GM08714 (cell line): ENCODE measurements around the gene RUNX1.

ENCODE experiments used
- H3K4me3 ChIP-seq: fragments of 200-500 bp; sonication (Bioruptor generic); 2 replicates; pipeline ENCODE4 v1.5.1; 2014; ENCODE audit warnings: mild to moderate bottlenecking, low read length, inconsistent platforms
- ZNF274 ChIP-seq: IDR thresholded peaks from 2 replicates; pipeline ENCODE4 v1.6.1; 2012; ENCODE audit warnings: mild to moderate bottlenecking, low read depth, low read length

RUNX1 gene

DNA sequence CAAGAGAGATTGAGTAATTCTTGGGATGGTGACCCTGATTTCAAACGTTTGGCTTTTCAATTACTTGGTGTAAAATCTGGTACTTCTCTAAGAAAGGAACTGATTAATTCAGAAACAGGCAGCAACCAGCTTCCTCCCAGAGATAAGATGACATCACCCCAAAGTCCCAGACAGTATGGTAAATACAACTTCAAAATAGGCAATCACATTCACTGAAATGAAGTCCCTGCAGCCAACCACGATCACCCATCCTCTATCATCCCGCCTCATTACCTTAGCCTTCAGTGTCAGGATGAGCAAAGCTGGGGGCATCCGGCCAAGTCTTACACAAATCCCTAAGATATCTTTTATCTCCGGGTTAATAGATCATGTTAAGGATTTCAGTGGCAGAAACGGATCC, 26.4 kb upstream of the RUNX1 start:
- H3K4me3 ChIP-seq, result no peak overlapping the region
- TF ChIP-seq ZNF274, result no peak

DNA sequence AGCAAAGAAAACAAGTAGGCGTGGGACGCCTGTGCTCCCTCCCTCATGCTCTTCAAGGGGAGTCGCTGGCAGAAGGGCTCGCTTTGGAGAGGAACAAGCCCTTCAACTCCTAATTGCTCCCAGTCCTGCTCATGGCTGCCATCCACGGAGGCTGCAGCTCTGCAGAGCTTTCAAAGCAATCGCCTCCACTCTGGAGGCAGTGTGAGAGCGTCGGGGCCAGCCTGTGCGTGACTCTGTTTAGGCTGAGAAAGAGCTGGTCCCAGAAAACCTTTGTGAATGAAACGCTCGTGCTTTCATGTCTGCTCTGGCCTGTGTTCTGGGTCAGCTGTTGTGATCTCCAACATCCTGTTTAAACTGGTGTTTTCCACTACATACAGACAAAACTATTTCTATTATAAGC, 23.9 kb upstream of the RUNX1 start:
- H3K4me3 ChIP-seq, result no peak overlapping the region
- no peak for TF ChIP-seq ZNF274

DNA sequence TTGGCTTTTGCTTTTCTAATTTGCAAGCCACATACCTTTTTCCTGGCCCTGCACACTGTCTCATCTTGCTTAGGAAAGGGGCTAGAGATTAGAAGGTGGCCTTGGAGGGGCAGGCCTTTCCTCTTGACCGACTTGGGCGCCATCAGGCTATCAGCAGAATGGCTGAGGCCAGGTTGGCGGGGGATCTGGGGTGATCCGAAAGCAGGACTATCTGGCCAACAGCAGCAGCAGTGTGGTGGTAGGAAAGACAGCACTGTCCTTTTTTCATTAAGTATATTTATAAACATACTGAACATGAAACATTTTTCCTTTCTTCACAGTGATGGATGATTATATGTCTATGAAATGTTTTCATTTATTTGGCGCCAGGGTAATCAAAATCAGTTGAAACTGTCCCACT, 23.5 kb upstream of the RUNX1 start:
- TF ChIP-seq ZNF274, result no peak
- no peak overlapping the region for H3K4me3 ChIP-seq

DNA sequence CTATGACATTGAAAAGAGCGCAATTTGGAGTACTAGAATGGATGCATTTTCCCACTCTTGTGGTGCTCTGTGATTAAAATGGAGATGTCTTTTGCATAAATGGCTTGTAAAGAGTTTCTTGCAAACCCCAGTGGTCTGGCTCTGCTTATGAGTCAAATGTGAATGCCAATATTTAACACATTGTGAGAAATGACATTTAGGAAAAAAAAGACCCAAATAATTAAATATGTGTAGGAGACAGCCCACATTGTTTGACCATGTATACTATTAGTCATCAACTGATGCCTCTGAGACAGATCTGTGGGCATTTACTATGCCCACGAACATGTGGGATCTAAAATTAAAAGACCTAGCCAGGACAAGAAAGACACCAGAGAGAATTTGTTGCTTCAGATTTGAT, 22.2 kb upstream of the RUNX1 start:
- no peak for TF ChIP-seq ZNF274
- H3K4me3 ChIP-seq, result no peak overlapping the region

DNA sequence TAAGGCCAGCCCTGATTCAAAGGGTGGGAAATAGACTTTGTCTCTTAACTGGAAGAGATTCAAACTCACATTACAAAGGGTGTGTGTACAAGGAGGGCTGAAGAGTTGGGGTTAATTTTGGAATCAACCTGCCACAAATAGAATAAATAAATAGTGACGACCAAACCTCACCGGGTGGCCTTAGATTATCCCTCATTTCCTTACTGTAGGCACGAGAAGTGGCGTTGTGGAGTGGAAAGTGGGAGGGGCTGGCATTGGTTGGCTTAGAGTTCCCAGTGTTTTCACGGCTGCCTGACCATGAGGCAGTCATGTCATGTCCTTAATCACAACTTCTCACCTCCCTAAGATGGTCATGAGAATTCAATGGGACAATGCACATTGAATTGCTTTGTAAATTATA, 21.3 kb upstream of the RUNX1 start:
- H3K4me3 ChIP-seq, result no peak overlapping the region
- TF ChIP-seq ZNF274, result no peak

DNA sequence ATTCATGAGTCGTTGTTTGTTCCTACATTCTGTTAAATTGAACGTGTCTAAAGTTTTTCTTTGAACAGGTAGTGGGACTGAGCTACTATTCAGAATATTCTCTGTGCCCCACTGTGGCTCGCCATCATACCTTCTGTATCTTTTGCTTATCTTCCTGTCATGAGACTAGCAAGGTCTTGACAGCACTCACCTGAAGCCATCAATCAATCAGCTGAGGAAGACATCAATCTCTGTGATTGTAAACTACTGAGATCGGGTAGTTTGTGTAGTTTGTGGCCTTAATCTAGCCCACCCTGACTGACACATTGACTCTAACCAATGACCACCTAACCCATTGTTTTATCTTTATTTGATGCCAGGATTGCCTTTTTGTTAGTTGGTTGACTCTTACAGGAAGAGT, 17.7 kb upstream of the RUNX1 start:
- H3K4me3 ChIP-seq, result no peak overlapping the region
- TF ChIP-seq ZNF274, result no peak

DNA sequence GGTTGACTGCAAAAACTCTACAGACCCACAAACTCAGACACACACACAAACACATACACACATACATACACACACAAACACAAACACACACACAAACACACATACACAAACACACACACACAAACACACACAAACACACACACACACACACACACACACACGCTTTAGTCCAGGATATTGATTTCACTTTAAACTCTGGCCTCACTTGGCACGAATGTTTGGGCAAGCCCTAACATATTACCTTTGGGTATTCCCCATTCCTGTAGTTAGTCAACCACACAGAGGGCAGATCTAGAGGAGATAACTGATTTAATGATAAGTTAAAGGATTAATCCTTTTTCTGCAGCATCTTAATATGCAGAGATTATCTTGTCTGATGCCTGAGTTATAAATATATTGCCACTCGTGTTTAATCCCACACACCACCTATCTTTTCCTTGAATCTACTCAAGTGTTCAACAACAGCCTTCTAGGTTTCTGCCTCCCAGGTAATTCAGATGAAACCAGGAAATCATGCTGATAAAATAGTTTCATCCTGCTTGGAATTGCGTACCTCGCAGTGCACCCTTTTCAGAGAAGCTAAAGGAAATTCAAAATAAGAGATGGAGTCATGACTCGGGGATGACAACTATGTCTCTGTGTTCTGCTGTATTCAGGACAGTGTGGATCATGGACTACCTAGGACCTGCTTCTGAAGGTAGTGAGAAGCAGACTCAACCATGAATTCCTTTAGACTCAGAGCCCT, 14.5 kb upstream of the RUNX1 start:
- TF ChIP-seq ZNF274, result no peak
- H3K4me3 ChIP-seq, result no peak overlapping the region

DNA sequence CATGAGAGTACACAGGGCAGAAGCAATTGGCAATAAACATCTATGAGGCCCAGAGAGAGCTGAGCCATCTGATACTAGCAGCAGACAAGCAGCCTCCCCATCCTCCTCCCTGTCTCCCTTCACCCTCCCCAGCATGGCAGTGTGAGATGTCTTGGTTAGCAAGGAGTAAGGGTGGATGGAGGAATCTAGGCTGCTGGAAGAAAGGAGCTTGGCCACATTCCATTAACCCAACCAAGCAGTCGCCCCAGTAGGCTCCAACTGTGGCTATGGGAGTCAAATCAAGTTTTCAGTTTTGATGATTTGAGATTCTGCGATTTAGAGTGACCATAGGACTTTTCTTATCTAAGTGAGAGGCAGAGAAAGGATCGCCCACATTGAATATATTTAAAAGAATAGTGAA, 12.9 kb upstream of the RUNX1 start:
- no peak overlapping the region for H3K4me3 ChIP-seq
- TF ChIP-seq ZNF274, result no peak

DNA sequence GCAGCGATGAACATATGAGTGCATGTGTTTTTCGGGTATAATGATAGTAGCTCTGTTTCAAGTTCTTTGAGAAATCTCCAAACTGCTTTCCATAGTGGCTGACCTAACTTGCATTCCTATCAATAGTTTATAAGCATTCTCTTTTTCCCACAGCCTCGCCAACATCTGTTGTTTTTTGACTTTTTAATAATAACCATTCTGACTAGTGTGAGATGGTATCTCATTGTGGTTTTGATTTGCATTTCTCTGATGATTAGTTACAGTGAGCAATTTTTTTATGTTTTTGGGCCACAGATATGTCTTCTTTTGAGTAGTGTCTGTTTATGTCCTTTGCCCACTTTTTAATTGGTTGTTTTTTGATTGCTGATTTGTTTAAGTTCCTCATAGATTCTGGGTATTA, 10.6 kb upstream of the RUNX1 start:
- no peak overlapping the region for H3K4me3 ChIP-seq
- no peak for TF ChIP-seq ZNF274

DNA sequence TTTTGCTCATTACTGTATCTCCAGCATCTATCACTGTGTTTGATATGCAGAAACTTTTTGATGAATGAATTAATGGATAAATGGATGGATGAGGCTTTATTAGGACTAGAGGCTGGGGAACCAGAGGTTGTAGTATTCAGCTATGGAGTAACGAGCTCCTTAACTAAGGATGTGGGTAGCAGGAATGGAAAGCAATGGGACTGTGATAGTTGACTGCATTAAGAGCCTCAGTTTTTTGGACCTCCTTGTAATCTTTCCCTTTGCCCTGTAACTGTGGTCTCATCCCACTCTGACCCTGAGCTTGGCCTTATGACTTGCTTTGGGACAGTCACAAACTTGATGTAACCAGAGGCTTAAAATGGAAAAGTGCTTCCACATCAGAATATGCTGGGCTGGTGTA, 9.0 kb upstream of the RUNX1 start:
- no peak for TF ChIP-seq ZNF274
- H3K4me3 ChIP-seq, result no peak overlapping the region

DNA sequence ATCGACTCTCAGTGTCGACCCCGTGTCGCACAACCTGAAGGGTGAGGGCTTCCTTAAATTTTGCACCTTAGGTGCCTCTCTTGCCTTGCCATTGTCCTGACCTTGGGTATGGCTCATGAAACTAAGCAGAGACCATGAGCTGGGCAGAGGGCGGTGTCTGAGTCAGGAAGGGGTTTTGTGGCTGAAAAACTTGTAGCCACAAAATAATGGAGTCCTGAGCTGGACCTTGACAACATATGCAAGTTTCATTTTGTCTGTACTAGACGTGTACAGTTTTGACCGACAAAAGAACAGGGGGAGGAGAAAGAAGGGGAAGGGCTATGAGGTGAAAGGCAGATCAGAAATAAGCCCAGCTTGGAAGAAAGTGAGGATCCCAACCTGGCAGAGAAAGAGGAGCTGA, 8.3 kb upstream of the RUNX1 start:
- TF ChIP-seq ZNF274, result no peak
- H3K4me3 ChIP-seq, result no peak overlapping the region

DNA sequence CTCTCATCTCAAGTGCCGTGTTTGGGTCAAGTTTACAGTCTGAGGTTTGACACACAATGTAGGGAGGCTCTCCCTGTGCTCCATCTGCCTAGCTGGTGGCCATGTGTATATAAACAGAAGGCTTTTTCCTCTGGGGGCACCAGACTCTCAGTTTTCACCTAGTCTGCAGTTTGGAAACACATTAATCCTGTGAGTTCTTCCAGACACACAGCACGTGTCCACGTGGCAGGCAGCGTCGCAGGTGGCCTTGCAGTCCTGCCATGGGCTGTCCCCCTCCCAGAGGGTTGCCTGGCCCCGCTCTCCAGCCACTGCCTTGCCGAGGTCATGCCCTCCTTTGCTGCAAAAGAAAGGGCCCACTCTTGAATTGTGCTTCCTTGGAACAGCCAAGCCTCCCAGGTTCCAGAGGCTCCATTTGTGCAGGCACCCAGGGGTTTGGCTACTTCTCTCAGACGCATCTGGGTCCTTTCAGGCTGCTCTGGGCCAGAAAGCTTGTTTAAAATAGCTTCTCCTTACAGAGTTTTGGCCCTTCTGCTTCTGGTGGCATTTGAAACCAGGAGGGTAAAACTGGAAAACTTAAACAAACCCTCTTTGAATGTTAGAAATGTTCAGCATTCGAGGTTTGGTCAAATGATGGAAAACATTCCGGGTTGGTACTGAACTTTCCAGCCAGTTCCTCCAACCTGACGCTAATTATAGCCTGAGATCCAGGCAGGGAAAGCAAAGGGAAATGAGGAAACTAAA, 4.4 kb upstream of the RUNX1 start:
- H3K4me3 ChIP-seq, result no peak overlapping the region
- TF ChIP-seq ZNF274, result no peak

DNA sequence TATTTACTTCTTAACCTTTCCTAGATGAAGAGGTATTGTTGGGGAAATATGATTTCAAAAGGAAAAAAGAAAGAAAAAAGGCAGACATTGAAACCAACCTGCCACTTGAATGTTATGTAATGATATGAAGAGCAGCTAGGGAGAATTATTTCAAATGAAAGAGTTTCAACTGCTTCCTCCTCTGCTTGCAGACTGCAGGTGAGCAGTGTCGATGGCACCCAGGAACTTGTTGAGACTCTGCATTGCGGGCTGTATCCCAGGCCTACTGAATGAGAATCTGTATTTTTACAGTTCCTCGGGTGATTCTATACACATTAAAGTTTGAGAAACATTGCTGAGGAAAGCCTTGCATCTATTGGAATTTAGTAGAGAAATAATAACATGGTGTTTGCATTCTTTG, 3.7 kb upstream of the RUNX1 start:
- TF ChIP-seq ZNF274, result no peak
- no peak overlapping the region for H3K4me3 ChIP-seq

DNA sequence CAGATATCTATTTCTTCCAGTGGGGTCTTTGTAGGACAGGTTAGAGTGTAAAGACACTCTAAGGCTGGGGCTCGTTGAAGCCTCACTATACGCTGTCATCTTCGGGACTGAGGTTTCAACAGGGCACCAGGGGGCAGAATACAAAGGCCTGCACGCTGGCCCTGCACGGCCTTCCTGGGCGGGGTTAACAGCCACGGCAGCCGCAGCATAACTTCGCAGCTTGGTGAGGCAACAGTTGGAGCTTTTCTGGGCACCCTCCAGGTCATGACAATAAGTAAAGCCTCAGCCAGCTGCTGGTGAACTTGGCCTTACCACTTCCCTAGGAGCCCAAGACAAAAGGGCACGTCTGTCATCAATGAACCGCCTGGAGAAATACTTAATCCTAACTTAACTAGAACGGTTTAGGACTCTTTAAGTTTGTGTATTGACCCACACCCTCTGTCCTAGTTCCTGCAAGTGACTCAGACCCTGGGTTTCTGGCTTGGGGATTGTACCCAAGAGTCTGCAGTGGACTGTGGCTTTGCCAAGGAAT, 2.3 kb upstream of the RUNX1 start:
- no peak overlapping the region for H3K4me3 ChIP-seq

More for the DNA sequence above, 2.3 kb upstream of the RUNX1 start:
- TF ChIP-seq ZNF274, result no peak
